IPS-20b (cell line): Measurements from ENCODE around the gene FAM200B.

ENCODE experiments used
- H3K27ac ChIP-seq: one replicate; pipeline ENCODE4 v1.5.1; 2013; ENCODE audit warnings: low read length
- H3K27me3 ChIP-seq: 2 replicates; pipeline ENCODE4 v1.6.1; 2013; ENCODE audit warnings: mild to moderate bottlenecking, low read length, inconsistent platforms; ENCODE audit not compliant: insufficient read depth
- H3K36me3 ChIP-seq: 2 replicates; pipeline ENCODE4 v1.6.1; 2013; ENCODE audit warnings: low read depth, mild to moderate bottlenecking, inconsistent platforms, low read length, moderate library complexity; ENCODE audit not compliant: insufficient read depth
- H3K4me1 ChIP-seq: 2 replicates; pipeline ENCODE4 v1.6.1; 2013; ENCODE audit warnings: mild to moderate bottlenecking, control low read depth, inconsistent platforms, low read length, moderate library complexity; ENCODE audit not compliant: insufficient read depth
- H3K4me3 ChIP-seq: 2 replicates; pipeline ENCODE4 v1.5.1; 2013; ENCODE audit warnings: mild to moderate bottlenecking, low read length, inconsistent platforms
- H3K9ac ChIP-seq: 2 replicates; pipeline ENCODE4 v1.6.1; 2013; ENCODE audit warnings: low read depth, mild to moderate bottlenecking, inconsistent platforms, low read length, moderate library complexity
- H3K9me3 ChIP-seq: 2 replicates; pipeline ENCODE4 v1.6.1; 2013; ENCODE audit warnings: mild to moderate bottlenecking, low read depth, low read length, inconsistent platforms; ENCODE audit not compliant: insufficient read depth

Gene FAM200B

GRCh38 chr4:15688051-15688450, 6.4 kb downstream of the FAM200B start:
- no peak overlapping the region for H3K27ac ChIP-seq
- no peaks in the 10 kb centered on the region for H3K27me3 ChIP-seq
- peaks cover 33% of the 10 kb centered on the region for H3K36me3 ChIP-seq
- H3K4me3 ChIP-seq: no peak overlapping the region
- H3K9ac ChIP-seq: no peak overlapping the region
- H3K9me3 ChIP-seq: no peaks in the 10 kb centered on the region
- peaks cover 45% of the 10 kb centered on the region for H3K4me1 ChIP-seq

GRCh38 chr4:15689540-15689939, 7.9 kb downstream of the FAM200B start:
- peaks cover 33% of the 10 kb centered on the region for H3K36me3 ChIP-seq
- H3K4me1 ChIP-seq: peaks cover 31% of the 10 kb centered on the region
- H3K4me3 ChIP-seq: no peak overlapping the region
- H3K27me3 ChIP-seq: no peaks in the 10 kb centered on the region
- H3K9me3 ChIP-seq: 0 out of 2 replicates have a peak, but pooled peaks cover 4% of the 10 kb centered on the region
- no peak overlapping the region for H3K27ac ChIP-seq
- H3K9ac ChIP-seq: no peak overlapping the region

GRCh38 chr4:15690020-15690809, 8.6 kb downstream of the FAM200B start:
- no peaks in the 10 kb centered on the region for H3K27me3 ChIP-seq
- H3K9me3 ChIP-seq: 0 out of 2 replicates have a peak, but pooled peaks cover 4% of the 10 kb centered on the region
- peaks cover 28% of the 10 kb centered on the region for H3K4me1 ChIP-seq
- H3K4me3 ChIP-seq: peak overlapping the region; percentile 36
- H3K27ac ChIP-seq: no peak overlapping the region
- peaks cover 33% of the 10 kb centered on the region for H3K36me3 ChIP-seq
- no peak overlapping the region for H3K9ac ChIP-seq

GRCh38 chr4:15691346-15692135, 9.9 kb downstream of the FAM200B start:
- Histone ChIP-seq H3K9ac (no peak overlapping the region), H3K36me3 (peaks cover 21% of the 10 kb centered on the region), H3K27ac (no peak overlapping the region), H3K9me3 (0 out of 2 replicates have a peak, but pooled peaks cover 4% of the 10 kb centered on the region), H3K27me3 (no peaks in the 10 kb centered on the region), H3K4me1 (peaks cover 20% of the 10 kb centered on the region; the same call in 1 of the 2 replicates), H3K4me3 (no peak overlapping the region)

GRCh38 chr4:15692602-15693001, 11.0 kb downstream of the FAM200B start:
- 0 out of 2 replicates have a peak, but pooled peaks cover 4% of the 10 kb centered on the region for H3K9me3 ChIP-seq
- H3K4me1 ChIP-seq: peaks cover 20% of the 10 kb centered on the region; the same call in 1 of the 2 replicates
- no peak overlapping the region for H3K27ac ChIP-seq

GRCh38 chr4:15694431-15694830, 12.8 kb downstream of the FAM200B start:
- no peaks in the 10 kb centered on the region for H3K27me3 ChIP-seq
- no peak overlapping the region for H3K9ac ChIP-seq
- H3K36me3 ChIP-seq: no peaks in the 10 kb centered on the region
- 0 out of 2 replicates have a peak, but pooled peaks cover 4% of the 10 kb centered on the region for H3K9me3 ChIP-seq
- H3K4me1 ChIP-seq: peaks cover 20% of the 10 kb centered on the region; the same call in 1 of the 2 replicates
- no peak overlapping the region for H3K27ac ChIP-seq
- no peak overlapping the region for H3K4me3 ChIP-seq

More at GRCh38 chr4:15692602-15693001, 11.0 kb downstream of the FAM200B start:
- Histone ChIP-seq H3K4me3 (no peak overlapping the region), H3K9ac (no peak overlapping the region), H3K36me3 (peaks cover 10% of the 10 kb centered on the region; the same call in 1 of the 2 replicates), H3K27me3 (no peaks in the 10 kb centered on the region)

GRCh38 chr4:15695240-15695699, 13.6 kb downstream of the FAM200B start:
- Histone ChIP-seq H3K27ac (no peak overlapping the region), H3K9ac (no peak overlapping the region), H3K36me3 (no peaks in the 10 kb centered on the region), H3K9me3 (0 out of 2 replicates have a peak, but pooled peaks cover 4% of the 10 kb centered on the region), H3K4me1 (peaks cover 16% of the 10 kb centered on the region; the same call in 1 of the 2 replicates), H3K27me3 (no peaks in the 10 kb centered on the region), H3K4me3 (no peak overlapping the region)

- Histone ChIP-seq H3K36me3 (no peaks in the 10 kb centered on the region), H3K4me1 (peaks cover 14% of the 10 kb centered on the region; the same call in 1 of the 2 replicates), H3K27ac (no peak overlapping the region), H3K9ac (no peak overlapping the region), H3K4me3 (no peak overlapping the region), H3K9me3 (0 out of 2 replicates have a peak, but pooled peaks cover 4% of the 10 kb centered on the region), H3K27me3 (no peaks in the 10 kb centered on the region)
Observed at GRCh38 chr4:15695729-15696128, 14.1 kb downstream of the FAM200B start.

GRCh38 chr4:15696866-15697265, 15.2 kb downstream of the FAM200B start:
- Histone ChIP-seq H3K36me3 (no peaks in the 10 kb centered on the region), H3K27me3 (peaks cover under 1% of the 10 kb centered on the region; the same call in 1 of the 2 replicates), H3K4me1 (peaks cover 5% of the 10 kb centered on the region; the same call in 1 of the 2 replicates), H3K4me3 (no peak overlapping the region), H3K9me3 (0 out of 2 replicates have a peak, but pooled peaks cover 4% of the 10 kb centered on the region), H3K27ac (no peak overlapping the region), H3K9ac (no peak overlapping the region)

- Histone ChIP-seq H3K36me3 (no peaks in the 10 kb centered on the region), H3K4me1 (no peaks in the 10 kb centered on the region; the same call in 1 of the 2 replicates), H3K27me3 (peaks cover 4% of the 10 kb centered on the region; the same call in 1 of the 2 replicates), H3K9me3 (no peaks in the 10 kb centered on the region), H3K27ac (no peak within 1 kb of the TSS), H3K4me3 (peak within 1 kb of the TSS; percentile 71; the same call in 1 of the 2 replicates), H3K9ac (peak within 1 kb of the TSS; percentile 53; the same call in 1 of the 2 replicates)
Observed at GRCh38 chr4:15702941-15703403, 21.3 kb downstream of the FAM200B start, which contains the start of gene BST1. Gene BST1 (plus strand): TSS chr4:15703065. CDS start chr4:15703145, 80 bp downstream.

GRCh38 chr4:15703439-15703838, 21.8 kb downstream of the FAM200B start:
- Histone ChIP-seq H3K9ac (no peak overlapping the region; the same call in 1 of the 2 replicates), H3K4me3 (peak overlapping the region; percentile 71; the same call in 1 of the 2 replicates), H3K27ac (no peak overlapping the region), H3K9me3 (no peaks in the 10 kb centered on the region), H3K27me3 (peaks cover 4% of the 10 kb centered on the region; the same call in 1 of the 2 replicates), H3K4me1 (no peaks in the 10 kb centered on the region; the same call in 1 of the 2 replicates), H3K36me3 (no peaks in the 10 kb centered on the region)
